Loucy (cell line): ENCODE measurements around the gene KCNMA1.

Experiments
- H2AFZ ChIP-seq: fragments of 200-600 bp; sonication (generic); 2 replicates; pipeline ENCODE4 v1.6.0; 2016; ENCODE audit warnings: antibody characterized with exemption, mild to moderate bottlenecking, low read length, moderate library complexity
- H3F3A ChIP-seq: fragments of 200-600 bp; 2 replicates; pipeline ENCODE4 v1.6.0; 2016; ENCODE audit warnings: antibody characterized with exemption, low read depth, mild to moderate bottlenecking
- H3K27me3 ChIP-seq: fragments of 200-600 bp; sonication (generic); 2 replicates; pipeline ENCODE4 v1.6.1; 2014; ENCODE audit warnings: low read length, mild to moderate bottlenecking; ENCODE audit not compliant: insufficient read depth, poor library complexity, severe bottlenecking
- H3K36me3 ChIP-seq: fragments of 200-600 bp; sonication (generic); 2 replicates; pipeline ENCODE4 v1.6.1; 2016; ENCODE audit warnings: low read length; ENCODE audit not compliant: insufficient read depth
- H3K4me1 ChIP-seq: fragments of 200-600 bp; sonication (generic); 2 replicates; pipeline ENCODE4 v1.5.1; 2014; ENCODE audit warnings: low read length, mild to moderate bottlenecking; ENCODE audit not compliant: insufficient read depth, poor library complexity, severe bottlenecking
- H3K4me2 ChIP-seq: fragments of 200-600 bp; sonication (generic); 2 replicates; pipeline ENCODE4 v1.6.0; 2014; ENCODE audit warnings: antibody characterized with exemption, low read length, low read depth, mild to moderate bottlenecking; ENCODE audit not compliant: poor library complexity, severe bottlenecking
- H3K4me3 ChIP-seq: fragments of 200-600 bp; sonication (generic); 2 replicates; pipeline ENCODE4 v1.5.1; 2014; ENCODE audit warnings: low read length, mild to moderate bottlenecking, mixed read lengths; ENCODE audit not compliant: poor library complexity, severe bottlenecking
- H3K79me2 ChIP-seq: fragments of 200-600 bp; sonication (generic); 2 replicates; pipeline ENCODE4 v1.6.1; 2014; ENCODE audit warnings: low read length; ENCODE audit not compliant: insufficient read depth
- H3K9ac ChIP-seq: fragments of 200-600 bp; sonication (generic); 2 replicates; pipeline ENCODE4 v1.6.0; 2014; ENCODE audit warnings: mild to moderate bottlenecking, low read depth, low read length, moderate library complexity; ENCODE audit not compliant: poor library complexity, severe bottlenecking
- H3K9me2 ChIP-seq: fragments of 200-600 bp; sonication (generic); replicated peaks from 2 replicates; pipeline ENCODE4 v1.6.1; 2016; ENCODE audit warnings: low read depth, low read length, mixed read lengths
- H3K9me3 ChIP-seq: fragments of 200-600 bp; sonication (generic); 2 replicates; pipeline ENCODE4 v1.6.1; 2014; ENCODE audit warnings: mild to moderate bottlenecking, antibody characterized with exemption, low read length, low read depth; ENCODE audit not compliant: insufficient read depth
- H4K20me1 ChIP-seq: fragments of 200-600 bp; sonication (generic); 2 replicates; pipeline ENCODE4 v1.6.0; 2014; ENCODE audit warnings: antibody characterized with exemption, low read length, mild to moderate bottlenecking; ENCODE audit not compliant: insufficient read depth, poor library complexity, severe bottlenecking
- CTCF ChIP-seq: fragments of 200-600 bp; sonication (generic); conservative IDR thresholded peaks from 2 replicates; pipeline ENCODE4 v1.5.1; 2014; ENCODE audit warnings: mild to moderate bottlenecking, antibody characterized with exemption, low read length
- EZH2phosphoT487 ChIP-seq: fragments of 200-600 bp; IDR thresholded peaks from 2 replicates; pipeline ENCODE4 v1.6.1; 2018; ENCODE audit warnings: antibody characterized with exemption, mild to moderate bottlenecking, moderate library complexity, borderline replicate concordance

KCNMA1 gene

GRCh38 chr10:77496941-77497420 is 140.6 kb downstream of the KCNMA1 start:
- Histone ChIP-seq H3K9me3 (no peaks in the 10 kb centered on the region), H4K20me1 (no peaks in the 10 kb centered on the region), H2AFZ (no peak overlapping the region), H3K36me3 (no peaks in the 10 kb centered on the region), H3K79me2 (no peaks in the 10 kb centered on the region), H3K27me3 (no peaks in the 10 kb centered on the region), H3K4me2 (no peak overlapping the region), H3K4me1 (no peaks in the 10 kb centered on the region), H3K9ac (no peak overlapping the region), H3K4me3 (no peak overlapping the region), H3K9me2 (no peaks in the 10 kb centered on the region), H3F3A (no peaks in the 10 kb centered on the region)
- TF ChIP-seq EZH2phosphoT487 = no peak
- TF ChIP-seq CTCF = no peak

GRCh38 chr10:77494756-77495541 is 142.7 kb downstream of the KCNMA1 start:
- Histone ChIP-seq H3K4me2 (no peak overlapping the region), H3K9me3 (no peaks in the 10 kb centered on the region), H3K9me2 (no peaks in the 10 kb centered on the region), H4K20me1 (no peaks in the 10 kb centered on the region), H2AFZ (no peak overlapping the region), H3K36me3 (no peaks in the 10 kb centered on the region), H3K4me1 (no peaks in the 10 kb centered on the region), H3K9ac (no peak overlapping the region), H3K79me2 (no peaks in the 10 kb centered on the region), H3K27me3 (no peaks in the 10 kb centered on the region), H3F3A (no peaks in the 10 kb centered on the region), H3K4me3 (no peak overlapping the region)
- TF ChIP-seq CTCF = no peak
- no peak for TF ChIP-seq EZH2phosphoT487

GRCh38 chr10:77494327-77494726 is 143.3 kb downstream of the KCNMA1 start:
- no peaks in the 10 kb centered on the region for H3K9me2 ChIP-seq
- no peak for TF ChIP-seq EZH2phosphoT487
- peak; percentile 45 for TF ChIP-seq CTCF
- no peaks in the 10 kb centered on the region for H3K36me3 ChIP-seq
- no peaks in the 10 kb centered on the region for H3K9me3 ChIP-seq
- no peak overlapping the region for H3K4me2 ChIP-seq
- no peaks in the 10 kb centered on the region for H3K27me3 ChIP-seq
- H3K79me2 ChIP-seq = no peaks in the 10 kb centered on the region
- no peaks in the 10 kb centered on the region for H3K4me1 ChIP-seq
- H2AFZ ChIP-seq = no peak overlapping the region
- no peak overlapping the region for H3K9ac ChIP-seq
- H3F3A ChIP-seq = no peaks in the 10 kb centered on the region
- no peaks in the 10 kb centered on the region for H4K20me1 ChIP-seq
- H3K4me3 ChIP-seq = no peak overlapping the region
